NCI-H460 (cell line): Measurements from ENCODE around the gene SDF4. TPM values are rescaled to one million over a fixed set of nuclear protein-coding genes. Genes with fewer than 3 reads are reported as not detected.

ENCODE experiments used
- DNase-seq: peaks from one replicate; pipeline ENCODE4 v3.0.0-alpha.2; 2016; ENCODE audit warnings: low read depth; ENCODE audit errors: extremely low read depth
- total RNA-seq: library from RNA; depleted of rRNA; stranded (reverse); fragments of >200 nt; shearing (Covaris generic); gene quantifications from 2 replicates; pipeline ENCODE4 v1.2.3, GENCODE V29; 2014

The SDF4 gene
- total RNA-seq, 1 experiment from 2014 or later, result 83.6 TPM

DNA sequence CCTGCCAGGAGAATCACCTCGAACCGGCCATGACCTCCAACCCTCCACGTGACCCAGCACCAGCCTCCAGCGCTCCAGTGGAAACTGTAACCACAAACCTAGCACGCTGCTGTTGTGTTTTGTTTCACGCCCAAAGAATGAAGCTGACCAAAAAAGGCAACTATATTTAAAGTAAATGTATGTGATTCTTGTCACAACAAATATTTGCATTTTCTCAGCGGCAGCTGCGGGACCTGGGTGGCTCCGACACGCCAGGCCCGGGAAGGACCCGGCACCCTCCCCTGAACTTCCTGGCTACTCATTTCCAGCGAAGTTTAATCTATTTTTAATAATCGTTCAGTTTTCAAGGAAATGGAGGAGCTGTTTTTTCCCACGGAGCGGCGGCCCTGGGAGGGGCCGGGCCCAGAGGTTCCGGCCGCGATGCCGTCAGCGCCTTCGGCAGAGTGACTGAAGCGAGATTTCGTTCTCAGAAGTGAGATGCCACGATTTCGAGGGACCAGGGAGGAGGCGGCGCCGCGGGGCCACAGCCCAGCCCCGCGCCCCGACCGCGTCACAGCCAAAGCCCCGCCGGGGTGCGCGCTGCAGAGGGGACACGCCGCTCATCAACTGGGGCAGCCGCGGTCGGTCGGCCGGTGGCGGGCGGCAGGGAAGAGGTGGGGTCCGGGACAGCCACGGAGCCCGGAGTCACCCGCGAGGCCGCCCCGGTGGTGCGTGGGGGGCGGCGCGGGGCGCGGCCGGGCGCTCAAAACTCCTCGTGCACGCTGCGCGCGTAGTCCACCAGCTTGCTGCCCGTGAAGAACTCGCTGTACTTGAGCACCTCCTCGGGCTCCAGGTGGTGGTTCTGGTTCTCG, 14.8 kb downstream of the SDF4 start:
- DNase-seq, result no peak

DNA sequence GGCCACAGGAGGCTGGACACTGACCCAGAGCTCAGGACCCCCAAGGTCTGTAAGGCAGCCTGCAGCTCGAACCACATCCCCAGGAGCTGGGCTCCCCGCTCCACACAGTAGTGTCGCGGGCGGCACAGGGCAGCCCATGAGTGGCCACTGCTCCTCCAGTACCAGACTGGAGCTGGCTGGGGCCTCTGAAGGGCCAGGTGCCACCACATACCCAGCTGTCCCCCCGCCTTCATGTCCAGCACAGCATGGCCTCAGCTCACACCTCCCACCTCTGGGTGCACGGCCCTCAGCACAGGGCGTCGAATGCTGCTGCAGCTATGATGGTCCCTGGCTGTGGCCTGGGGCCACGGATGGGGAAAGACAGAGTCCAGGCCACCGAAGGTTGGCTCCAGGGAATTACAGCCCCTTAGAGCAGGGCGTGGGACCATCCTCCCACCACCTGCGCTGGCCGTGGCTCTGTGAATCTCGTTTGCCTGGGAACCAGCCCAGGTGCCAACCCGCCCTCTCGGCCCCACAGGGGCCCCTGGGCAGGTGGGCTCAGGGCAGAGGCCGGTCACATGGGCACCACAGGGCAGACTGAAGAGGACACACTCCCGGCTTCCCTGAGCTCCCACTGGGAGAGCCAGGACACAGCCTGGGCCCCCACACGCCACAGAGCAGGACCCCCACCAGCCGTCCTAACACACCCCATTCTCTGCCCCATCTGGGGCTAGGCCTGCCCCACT, 15.8 kb downstream of the SDF4 start:
- DNase-seq, result no peak

GRCh38 chr1:1215080-1215676, 16.6 kb downstream of the SDF4 start:
- no peak for DNase-seq

- no peak for DNase-seq
These were observed 18.2 kb downstream of the SDF4 start, which contains the start of gene TNFRSF4 for GRCh38 chr1:1213345-1214265. TSS of gene TNFRSF4 (minus strand) at chr1:1214153. CDS start at chr1:1214127, 26 bp downstream.

DNA sequence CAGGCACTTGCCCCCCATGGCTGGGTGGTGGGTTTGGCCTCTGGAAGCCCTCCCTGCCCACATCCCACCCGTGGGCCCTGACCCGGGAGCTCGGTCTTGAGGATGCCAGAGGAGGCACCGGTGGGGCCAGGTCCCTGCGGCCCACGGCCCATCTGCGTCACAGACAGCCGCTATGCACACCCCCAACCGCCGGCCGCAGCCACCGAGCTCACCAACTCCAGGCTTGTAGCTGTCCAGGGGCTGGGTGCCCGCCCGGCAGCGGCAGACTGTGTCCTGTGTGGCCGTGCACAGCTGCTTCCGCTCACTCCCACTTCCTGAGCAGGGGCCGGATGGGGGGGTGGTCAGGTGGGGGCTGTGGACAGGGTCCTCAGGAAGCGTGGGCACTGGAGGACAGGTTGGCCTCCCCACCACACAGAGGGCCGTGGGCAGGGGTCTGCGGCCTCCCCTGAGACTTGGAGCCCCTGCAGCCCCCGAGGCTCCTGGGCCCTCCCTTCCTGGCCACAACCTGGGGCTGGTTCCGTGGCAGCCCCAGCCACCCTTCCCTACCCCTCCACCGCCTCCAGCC, 18.9 kb downstream of the SDF4 start:
- DNase-seq, result no peak

DNA sequence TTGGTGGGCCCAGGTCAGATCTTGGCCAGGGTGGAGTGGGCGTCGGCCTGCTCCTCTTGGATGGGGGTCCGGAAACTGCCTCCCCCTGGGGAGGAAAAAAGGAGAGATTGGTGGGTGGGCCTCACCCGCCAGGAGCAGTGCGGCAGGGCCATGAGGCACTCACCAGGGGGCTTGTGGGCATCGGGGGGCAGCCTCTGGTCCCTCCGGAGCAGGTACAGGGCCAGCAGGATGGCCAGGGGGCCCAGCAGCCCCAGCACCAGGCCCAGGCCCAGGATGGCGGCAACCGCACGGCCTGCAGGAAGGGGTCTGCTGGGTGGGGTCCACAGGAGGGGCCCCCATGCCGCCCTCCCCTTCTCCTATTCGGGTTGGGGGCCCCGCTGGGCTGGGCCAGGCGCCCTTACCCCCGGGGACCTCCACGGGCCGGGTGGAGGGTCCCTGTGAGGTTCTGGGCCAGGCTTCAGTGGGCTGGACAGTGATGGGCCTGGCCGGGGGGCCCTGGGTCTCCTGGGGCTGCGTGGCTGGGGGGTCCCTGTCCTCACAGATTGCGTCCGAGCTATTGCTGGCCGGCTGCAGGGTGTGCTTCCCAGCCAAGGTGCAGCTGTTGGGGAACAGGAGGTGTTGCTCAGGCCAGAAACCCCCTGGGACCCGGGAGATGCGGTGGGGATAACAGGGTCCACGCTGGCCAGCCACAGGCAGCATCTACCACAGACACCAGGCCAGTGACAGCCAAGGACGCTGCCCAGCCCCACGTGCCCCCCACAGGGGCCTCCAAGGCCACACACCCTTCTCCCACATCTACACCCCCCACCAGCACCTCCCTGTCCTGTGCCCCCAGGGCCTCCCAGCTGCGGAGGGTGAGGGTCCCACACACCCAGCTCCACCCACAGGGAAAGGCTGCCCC, 20.0 kb downstream of the SDF4 start:
- DNase-seq, result no peak

DNA sequence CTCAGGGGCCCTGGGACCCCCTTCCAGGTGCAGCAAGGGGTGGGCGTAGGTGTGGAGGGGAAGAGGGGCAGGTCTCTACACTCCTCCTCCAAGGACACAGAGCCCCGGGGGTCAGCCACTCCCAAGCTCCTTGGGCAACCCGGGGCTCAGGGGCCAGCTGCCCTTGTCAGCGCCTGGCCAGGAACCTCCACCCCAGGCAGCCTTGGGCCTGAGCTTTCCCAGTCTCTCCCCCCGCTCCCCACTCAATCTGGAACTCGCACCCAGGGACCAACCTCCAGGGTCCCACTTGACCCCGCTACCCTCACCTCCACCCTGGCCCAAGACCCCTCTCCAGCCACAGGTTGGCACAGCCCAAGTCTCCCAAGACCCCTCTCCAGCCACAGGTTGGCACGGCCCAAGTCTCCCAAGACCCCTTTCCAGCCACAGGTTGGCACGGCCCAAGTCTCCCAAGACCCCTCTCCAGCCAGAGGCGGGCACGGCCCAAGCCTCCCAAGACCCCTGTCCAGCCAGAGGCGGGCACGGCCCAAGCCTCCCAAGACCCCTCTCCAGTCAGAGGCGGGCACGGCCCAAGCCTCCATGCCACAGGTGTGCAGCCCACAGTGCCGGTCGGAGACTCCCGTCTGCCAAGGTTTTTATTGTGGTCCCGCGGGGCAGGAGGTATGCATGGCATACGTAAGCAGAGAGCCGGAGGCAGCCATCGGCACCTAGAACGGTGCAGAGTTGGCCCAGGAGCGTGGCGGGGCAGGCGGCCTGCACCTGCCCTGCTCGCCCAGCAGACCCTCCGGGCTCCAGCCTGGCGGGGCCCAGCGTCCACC, 20.9 kb downstream of the SDF4 start:
- no peak for DNase-seq

DNA sequence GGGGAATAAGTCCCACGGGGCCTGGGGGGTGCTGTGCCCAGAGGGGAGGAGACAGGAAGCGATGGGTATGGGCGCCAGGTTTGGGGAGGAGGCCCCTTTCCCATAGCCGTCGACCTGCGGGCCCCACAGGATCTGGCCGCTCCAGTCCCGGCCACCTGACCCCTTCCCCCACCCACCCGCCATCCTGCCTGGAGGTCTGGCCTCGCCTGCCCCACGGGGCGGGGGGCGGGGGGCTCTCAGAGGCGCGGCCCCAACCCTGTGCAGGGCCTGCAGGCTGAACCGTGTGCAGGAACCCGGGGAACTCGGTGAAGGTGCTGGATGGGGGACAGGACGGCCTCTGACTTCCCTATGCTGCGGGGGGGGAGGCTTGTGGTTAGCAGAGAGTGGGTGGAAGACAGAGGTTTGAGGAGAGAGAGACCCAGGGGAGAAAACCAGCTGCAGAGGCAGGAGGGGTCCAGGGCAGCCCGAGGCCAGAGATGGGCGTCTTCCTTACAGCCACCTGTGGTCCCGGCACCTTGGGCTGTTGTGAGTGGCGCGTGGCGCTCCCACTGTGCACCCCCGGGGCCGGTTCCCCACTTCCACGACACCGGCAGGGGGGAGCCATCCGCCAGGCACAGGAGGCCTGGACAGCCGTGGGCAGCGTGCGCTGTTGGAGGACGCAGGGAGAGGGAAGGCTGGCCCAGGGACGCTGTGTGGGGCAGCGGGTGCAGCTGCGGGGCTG, 22.9 kb downstream of the SDF4 start:
- no peak for DNase-seq

DNA sequence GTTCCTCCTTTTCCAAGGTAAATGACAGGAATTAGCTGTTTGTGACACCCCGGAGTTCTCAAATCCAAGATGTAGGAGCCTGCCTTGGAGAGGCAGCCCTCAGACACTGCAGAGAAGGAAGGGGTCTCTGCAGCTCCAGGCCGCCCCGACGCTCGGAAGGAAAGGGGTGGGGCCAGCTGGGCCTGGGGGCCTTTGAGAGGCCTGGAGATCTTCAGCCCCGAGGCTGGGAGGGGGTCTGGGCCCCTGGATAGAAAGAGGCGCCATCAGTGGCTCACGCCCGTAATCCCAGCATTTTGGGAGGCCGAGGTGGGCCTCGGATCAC, 24.3 kb downstream of the SDF4 start:
- DNase-seq, result no peak

- no peak for DNase-seq
These were observed 24.8 kb downstream of the SDF4 start for GRCh38 chr1:1206966-1207531.

DNA sequence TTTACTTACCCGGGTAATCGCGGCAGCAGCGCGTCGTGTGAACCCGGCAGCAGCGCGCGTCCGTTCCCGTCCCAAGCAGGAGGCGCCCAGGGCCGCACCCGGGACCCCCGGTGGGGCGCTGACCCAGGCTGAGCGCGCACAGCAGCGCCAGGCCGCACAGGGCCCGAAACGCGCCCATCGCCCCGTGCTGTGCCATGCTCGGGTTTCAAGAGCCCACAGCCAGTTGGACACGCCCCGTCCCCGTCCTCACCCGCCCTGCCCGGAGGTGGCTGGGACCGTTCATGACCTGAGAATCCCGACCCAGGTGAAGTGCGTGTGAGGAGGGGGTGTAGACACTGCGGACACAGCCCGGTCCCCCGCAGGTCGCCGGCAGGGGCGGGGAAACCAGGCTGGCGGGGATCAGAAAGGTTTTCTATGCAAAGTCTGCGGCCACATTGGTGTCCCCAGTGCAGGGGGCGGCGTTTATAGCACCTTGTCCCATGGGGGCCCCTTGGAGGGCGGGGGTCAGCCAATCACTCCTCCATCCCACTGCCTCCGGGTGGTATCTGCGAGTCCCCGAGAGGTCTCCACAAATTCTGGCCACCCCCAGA, 25.3 kb downstream of the SDF4 start, which contains the start of gene TNFRSF18:
Gene TNFRSF18, minus strand, starts transcription at position 217 of the 590 bp plus-strand sequence. Its CDS starts 21 bp downstream, at position 196.
- DNase-seq, result no peak

DNA sequence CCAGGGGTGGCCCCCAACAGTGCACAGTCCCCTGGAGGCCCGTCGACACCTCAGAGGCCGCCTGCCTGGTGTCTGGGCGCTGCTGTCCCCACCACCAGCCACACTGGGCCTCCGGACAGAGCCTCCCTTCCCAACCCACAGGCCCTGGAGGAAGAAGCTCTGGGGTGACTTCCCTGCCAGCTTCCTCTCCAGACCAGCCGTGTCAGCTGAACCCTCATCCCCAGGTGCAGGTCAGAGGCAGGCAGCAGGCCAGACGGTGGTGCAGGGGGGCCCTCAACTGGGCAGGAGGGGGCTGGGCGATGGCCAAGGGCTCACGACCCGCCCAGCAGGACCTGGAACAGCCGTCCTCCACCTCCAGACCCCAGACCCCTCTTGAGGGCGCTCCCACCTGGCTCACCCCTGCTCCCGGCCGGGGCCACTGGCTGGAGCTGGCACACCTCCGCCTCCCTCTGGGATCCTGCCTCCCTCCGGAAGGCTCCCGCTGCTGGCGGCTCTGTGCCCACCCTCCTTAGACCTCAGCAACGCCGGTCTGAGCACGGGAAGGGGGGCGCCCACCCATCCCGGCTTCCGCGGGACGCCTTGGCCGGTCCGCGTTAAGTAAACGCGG, 25.9 kb downstream of the SDF4 start:
- DNase-seq, result no peak

DNA sequence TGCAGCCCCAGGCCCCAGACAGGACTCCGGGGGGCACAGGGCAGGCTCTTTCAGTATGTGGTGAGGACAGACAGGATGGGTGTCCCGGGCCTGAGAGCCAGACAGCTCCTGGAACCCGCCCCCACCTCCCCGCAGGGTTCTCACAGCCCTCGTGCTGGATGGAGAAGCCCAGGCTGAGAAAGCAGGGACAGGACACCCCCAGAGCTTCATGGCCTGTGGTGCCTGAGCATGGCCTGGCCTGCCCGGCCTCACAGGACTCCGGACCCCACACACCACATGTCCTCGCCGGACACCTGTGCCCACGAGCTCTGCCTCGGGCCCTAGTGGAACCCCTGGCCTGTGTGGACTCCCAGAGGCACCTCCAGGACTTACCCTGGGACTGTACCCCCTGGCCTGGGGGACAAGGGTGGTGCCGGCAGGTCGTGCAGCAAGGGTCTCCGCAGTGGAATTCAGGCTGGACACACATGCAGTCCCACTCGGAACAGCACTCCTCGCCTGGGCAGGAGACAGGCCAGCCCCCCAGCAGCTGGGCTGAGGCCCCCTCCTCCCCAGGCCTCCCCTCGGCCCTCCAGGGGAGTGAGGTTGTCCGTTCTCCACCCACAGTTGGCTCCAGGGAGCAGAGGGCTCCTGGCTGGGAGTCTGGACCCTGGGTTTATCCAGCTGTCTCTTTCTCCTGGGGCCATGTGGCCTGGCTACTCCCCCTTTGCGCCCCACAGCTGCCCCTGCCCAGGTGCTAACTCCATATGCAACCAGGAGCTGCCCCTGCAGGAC, 26.6 kb downstream of the SDF4 start:
- DNase-seq, result no peak

GRCh38 chr1:1204425-1204920, 27.3 kb downstream of the SDF4 start:
- no peak for DNase-seq
